Measurements from ENCODE around the gene PRKAG2. TPM values are rescaled to one million over a fixed set of nuclear protein-coding genes. Genes with fewer than 3 reads are reported as not detected.
A peak's percentile ranks its signal among the peaks of the same experiment; 100 is the strongest.

PRKAG2 gene
- total RNA-seq, 1 donor from 2014 or later = 20.8 TPM

- no peak for TF ChIP-seq CTCF (conservative IDR thresholded peaks at IDR 0.05; ENCODE audit: low read depth, low read length)
Measured at GRCh38 chr7:151699928-151700319, 177.0 kb downstream of the PRKAG2 start.

GRCh38 chr7:151699147-151699927 is 177.6 kb downstream of the PRKAG2 start:
- no peak overlapping the region for H3K4me3 ChIP-seq (ENCODE audit: low read depth, low read length)
- no peak for TF ChIP-seq CTCF (conservative IDR thresholded peaks at IDR 0.05; ENCODE audit: low read depth, low read length)
- no peak for DNase-seq (ENCODE audit: low read depth)

More at GRCh38 chr7:151699928-151700319, 177.0 kb downstream of the PRKAG2 start:
- DNase-seq (ENCODE audit: low read depth) = no peak
- no peak overlapping the region for H3K4me3 ChIP-seq (ENCODE audit: low read depth, low read length)

GRCh38 chr7:151697942-151698341 is 179.0 kb downstream of the PRKAG2 start:
- no peak for DNase-seq (ENCODE audit: low read depth)
- no peak for TF ChIP-seq CTCF (conservative IDR thresholded peaks at IDR 0.05; ENCODE audit: low read depth, low read length)
- no peak overlapping the region for H3K4me3 ChIP-seq (ENCODE audit: low read depth, low read length)

GRCh38 chr7:151697515-151697895 is 179.4 kb downstream of the PRKAG2 start:
- no peak for DNase-seq (ENCODE audit: low read depth)
- H3K4me3 ChIP-seq (ENCODE audit: low read depth, low read length) = no peak overlapping the region
- TF ChIP-seq CTCF (conservative IDR thresholded peaks at IDR 0.05; ENCODE audit: low read depth, low read length) = no peak

- no peak for DNase-seq (ENCODE audit: low read depth)
- H3K4me3 ChIP-seq (ENCODE audit: low read depth, low read length) = no peak overlapping the region
- TF ChIP-seq CTCF (conservative IDR thresholded peaks at IDR 0.05; ENCODE audit: low read depth, low read length) = peak; percentile 6
Measured at GRCh38 chr7:151696721-151697514, 180.0 kb downstream of the PRKAG2 start.

GRCh38 chr7:151695951-151696541 is 180.9 kb downstream of the PRKAG2 start:
- no peak for DNase-seq (ENCODE audit: low read depth)
- no peak for TF ChIP-seq CTCF (conservative IDR thresholded peaks at IDR 0.05; ENCODE audit: low read depth, low read length)
- H3K4me3 ChIP-seq (ENCODE audit: low read depth, low read length) = no peak overlapping the region

Data from epithelial cell of proximal tubule (primary cell).